Muscle of leg (tissue), 16 donors: ENCODE results near the gene DEFB115. TPM values are rescaled to one million over a fixed set of nuclear protein-coding genes. Genes with fewer than 3 reads are reported as not detected.
"Not testable (repeated sequence)": the region's sequence is repeated elsewhere in the genome, so short reads cannot be mapped to it uniquely, and the experiment has no call there.

Source experiments
- DNase-seq: peaks from one replicate; pipeline ENCODE4 v3.0.0; 2013
- H3K27ac ChIP-seq: one replicate; pipeline ENCODE4 v1.5.1; 2013; ENCODE audit warnings: mild to moderate bottlenecking, low read length, control low read depth
- H3K27me3 ChIP-seq: one replicate; pipeline ENCODE4 v1.6.1; 2013; ENCODE audit warnings: low read length; ENCODE audit not compliant: control insufficient read depth, insufficient read depth
- H3K36me3 ChIP-seq: one replicate; pipeline ENCODE4 v1.6.1; 2013; ENCODE audit warnings: low read length; ENCODE audit not compliant: control insufficient read depth, insufficient read depth
- H3K4me1 ChIP-seq: one replicate; pipeline ENCODE4 v1.6.1; 2013; ENCODE audit warnings: low read length; ENCODE audit not compliant: control insufficient read depth, insufficient read depth
- H3K4me3 ChIP-seq: one replicate; pipeline ENCODE4 v1.5.1; 2013; ENCODE audit warnings: low read length, control low read depth
- H3K9me3 ChIP-seq: replicated peaks from 2 replicates; pipeline ENCODE4 v1.6.1; 2013; ENCODE audit warnings: low read depth, low read length; ENCODE audit not compliant: control insufficient read depth
- WGBS: methylation state at CpG from one replicate; pipeline ENCODE4 v1.1.5; 2013; ENCODE audit warnings: missing lambda C conversion rate; ENCODE audit not compliant: insufficient coverage; 5-methylcytosine and 5-hydroxymethylcytosine counted together
- long read RNA-seq, 11 donors: transcript quantifications; one replicate each; lab custom pipeline, GENCODE V29; 2026
- polyA plus RNA-seq, 8 donors: library from polyadenylated mRNA; unstranded; fragments of 120-200 nt; gene quantifications; one replicate each; pipeline versions ENCODE4 v1.2.1 to v1.2.3, GENCODE V29; 2013; ENCODE audit warnings: inconsistent platforms in 1 of 8, low replicate concordance in 1 of 8; ENCODE audit not compliant: insufficient read length in 8 of 8, insufficient read depth in 1 of 8
- total RNA-seq: library from RNA; stranded (reverse); fragments of 120-200 nt; gene quantifications from one replicate; pipeline ENCODE4 v1.2.4, GENCODE V29; 2013

DEFB115 gene, protein sequence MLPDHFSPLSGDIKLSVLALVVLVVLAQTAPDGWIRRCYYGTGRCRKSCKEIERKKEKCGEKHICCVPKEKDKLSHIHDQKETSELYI
- total RNA-seq (not detected), polyA plus RNA-seq (not detected)
- long read RNA-seq, donor 1, result 0 reads
- long read RNA-seq, donor 2, result 0 reads
- long read RNA-seq, donor 3, result 0 reads
- long read RNA-seq, donor 4, result 0 reads
- long read RNA-seq, donor 5, result 0 reads
- long read RNA-seq, donor 6, result 0 reads
- long read RNA-seq, donor 7, result 0 reads
- long read RNA-seq, donor 8, result 0 reads
- long read RNA-seq, donor 9, result 0 reads
- long read RNA-seq, donor 10, result 0 reads
- long read RNA-seq, donor 11, result 0 reads

DNA sequence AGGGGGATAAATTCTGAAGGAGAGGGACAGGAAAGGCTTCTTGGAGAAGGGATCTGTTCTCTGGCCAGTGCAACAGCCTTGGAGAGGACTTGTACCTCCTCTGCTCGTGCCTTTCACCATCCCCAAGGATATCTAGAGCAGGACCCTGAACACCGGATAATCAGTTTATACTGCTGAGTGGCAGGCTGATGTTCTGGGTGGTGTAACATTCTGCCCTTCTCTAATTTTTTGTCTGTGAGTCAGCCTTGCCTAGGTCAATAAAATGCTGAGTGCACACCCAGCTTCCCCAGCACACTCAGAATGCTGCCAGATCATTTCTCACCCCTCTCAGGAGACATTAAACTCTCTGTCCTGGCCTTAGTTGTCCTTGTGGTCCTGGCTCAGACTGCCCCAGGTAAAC is at the start of gene DEFB115:
Gene DEFB115 (plus strand): TSS at position 301 of the 400 bp plus-strand sequence. CDS start 0 bp downstream, at position 301.
- Histone ChIP-seq H3K4me3 (no peak within 1 kb of the TSS), H3K36me3 (no peaks in the 10 kb centered on the region), H3K27me3 (no peaks in the 10 kb centered on the region), H3K4me1 (no peaks in the 10 kb centered on the region), H3K9me3 (peaks cover 41% of the 10 kb centered on the region), H3K27ac (no peak within 1 kb of the TSS)
- no peak for DNase-seq
- WGBS, result no CpG with 5 or more reads among the region's 2 CpGs

DNA sequence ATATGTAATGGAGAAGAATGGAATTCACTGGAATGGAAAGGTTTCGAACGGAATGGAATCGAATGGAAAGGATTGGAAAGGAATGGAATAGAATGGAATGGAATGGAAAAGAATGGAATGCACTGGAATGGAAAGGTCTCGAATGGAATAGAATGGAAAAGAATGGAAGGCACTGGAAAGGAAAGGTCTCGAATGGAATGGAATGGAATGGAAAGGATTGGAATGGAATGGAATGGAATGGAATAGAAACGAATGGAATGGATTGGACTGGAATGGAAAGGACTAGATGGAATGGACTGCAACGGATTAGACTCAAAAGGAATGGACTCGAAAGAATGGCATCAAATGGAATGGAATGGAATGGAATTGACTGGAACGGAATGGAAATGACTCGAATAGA is 20.5 kb upstream of the DEFB115 start:
- peaks cover 70% of the 10 kb centered on the region for H3K9me3 ChIP-seq

DNA sequence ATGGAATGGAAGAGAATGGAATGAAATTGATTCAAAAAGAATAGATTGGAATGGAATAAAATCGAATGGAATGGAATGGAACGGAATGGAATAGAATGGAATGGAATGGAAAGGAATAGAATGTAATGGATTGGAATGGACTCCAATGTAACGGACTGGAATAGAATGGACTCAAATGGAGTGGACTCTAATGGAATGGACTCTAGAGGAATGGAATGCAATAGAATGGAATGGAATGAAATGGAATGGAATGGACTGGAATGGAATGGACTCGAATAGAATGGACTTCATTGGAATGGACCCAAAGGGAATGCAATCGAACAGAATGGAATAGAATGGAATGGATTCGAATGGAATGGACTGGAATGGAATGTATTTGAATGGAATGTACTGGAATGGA is 19.7 kb upstream of the DEFB115 start:
- WGBS, result 66% methylated on average over 6 of the region's 6 CpGs

More for the DNA sequence above, 20.5 kb upstream of the DEFB115 start:
- WGBS, result 71% methylated on average over 10 of the region's 10 CpGs
- H3K36me3 ChIP-seq, result no peaks in the 10 kb centered on the region
- H3K4me3 ChIP-seq, result no peak overlapping the region
- H3K4me1 ChIP-seq, result no peaks in the 10 kb centered on the region
- no peak overlapping the region for H3K27ac ChIP-seq
- DNase-seq, result no peak
- no peaks in the 10 kb centered on the region for H3K27me3 ChIP-seq

DNA sequence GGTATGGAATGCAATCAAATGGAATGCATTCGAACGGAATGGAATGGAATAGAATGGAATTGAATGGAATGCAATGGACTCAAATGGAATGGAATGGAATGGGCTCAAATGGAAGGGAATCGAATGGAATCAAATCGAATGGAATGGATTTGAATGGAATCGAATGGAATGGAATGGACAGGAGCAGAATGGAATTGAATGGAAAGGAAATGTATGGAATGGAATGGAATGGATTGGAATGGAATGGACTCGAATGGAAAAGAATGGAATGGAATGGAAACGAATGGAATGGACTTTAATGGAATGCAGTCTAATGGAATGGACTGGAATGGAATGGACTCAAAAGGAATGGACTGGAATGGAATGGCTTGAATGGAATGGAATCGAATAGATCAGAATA is 18.3 kb upstream of the DEFB115 start:
- WGBS, result 64% methylated on average over 8 of the region's 8 CpGs
- Histone ChIP-seq H3K4me1 (no peaks in the 10 kb centered on the region), H3K9me3 (peaks cover 68% of the 10 kb centered on the region)

More for the DNA sequence above, 19.7 kb upstream of the DEFB115 start:
- Histone ChIP-seq H3K4me3 (no peak overlapping the region), H3K36me3 (no peaks in the 10 kb centered on the region), H3K27ac (no peak overlapping the region), H3K27me3 (no peaks in the 10 kb centered on the region), H3K4me1 (no peaks in the 10 kb centered on the region), H3K9me3 (peaks cover 70% of the 10 kb centered on the region)
- DNase-seq, result no peak

DNA sequence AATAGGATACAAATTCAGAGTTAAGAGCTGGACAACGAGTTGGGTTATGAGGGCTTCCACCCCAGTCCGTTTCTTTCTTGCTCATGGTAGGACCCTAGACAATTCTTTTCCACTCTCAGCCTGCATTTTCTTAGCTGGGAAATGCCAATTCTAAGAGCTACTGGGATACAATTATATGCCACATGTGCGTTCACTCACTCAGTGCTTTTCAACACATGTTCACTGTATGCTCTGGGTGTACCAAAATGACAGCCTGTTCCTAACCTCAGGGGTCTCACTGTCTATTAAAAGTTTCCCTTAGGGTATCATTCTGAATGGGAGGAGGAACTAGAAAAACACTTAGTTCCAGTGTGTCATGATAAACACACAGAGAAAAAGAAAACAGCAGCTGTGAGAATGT is 505 bp upstream of the DEFB115 start:
- H3K4me3 ChIP-seq, result no peak overlapping the region
- peaks cover 40% of the 10 kb centered on the region for H3K9me3 ChIP-seq
- no peaks in the 10 kb centered on the region for H3K4me1 ChIP-seq
- no peaks in the 10 kb centered on the region for H3K27me3 ChIP-seq
- no peak for DNase-seq
- WGBS, result 40% methylated on average over 1 of the region's 3 CpGs
- no peak overlapping the region for H3K27ac ChIP-seq
- H3K36me3 ChIP-seq, result no peaks in the 10 kb centered on the region

More for the DNA sequence above, 18.3 kb upstream of the DEFB115 start:
- no peak for DNase-seq
- Histone ChIP-seq H3K27me3 (no peaks in the 10 kb centered on the region), H3K4me3 (no peak overlapping the region), H3K36me3 (no peaks in the 10 kb centered on the region), H3K27ac (no peak overlapping the region)

DNA sequence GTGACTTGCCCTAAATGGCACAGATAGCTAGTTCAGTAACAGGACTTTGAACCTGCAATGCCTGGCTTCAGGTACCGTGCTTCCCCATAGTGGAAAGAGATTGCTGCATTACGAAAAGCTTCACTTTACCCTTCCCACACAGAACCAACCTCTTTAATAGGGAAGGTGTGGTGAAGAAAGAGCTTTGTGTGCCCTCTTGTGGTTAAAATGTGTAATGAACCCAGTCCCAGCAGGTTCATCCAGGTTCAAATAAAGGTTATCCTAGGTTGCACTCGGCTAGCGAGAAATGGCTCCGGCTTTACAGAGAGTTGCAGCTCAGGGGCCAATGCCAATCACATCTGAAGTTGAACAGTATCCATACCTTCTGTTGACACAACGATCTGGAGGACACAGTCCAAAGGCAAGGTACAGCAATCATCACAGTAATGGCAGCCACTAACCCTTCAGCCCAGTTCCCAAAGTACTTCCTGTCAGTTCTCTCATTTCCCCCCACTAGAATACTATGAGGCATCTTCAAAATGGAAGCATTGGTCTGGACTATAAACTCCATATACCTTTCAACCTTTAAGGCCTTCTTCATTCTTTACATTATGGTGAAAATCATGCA is 3.0 kb downstream of the DEFB115 start:
- no peaks in the 10 kb centered on the region for H3K36me3 ChIP-seq
- H3K27me3 ChIP-seq, result no peaks in the 10 kb centered on the region
- H3K9me3 ChIP-seq, result peaks cover 38% of the 10 kb centered on the region
- no peak overlapping the region for H3K27ac ChIP-seq
- H3K4me1 ChIP-seq, result no peaks in the 10 kb centered on the region
- DNase-seq, result no peak
- H3K4me3 ChIP-seq, result no peak overlapping the region
- WGBS, result 75% methylated on average over 4 of the region's 6 CpGs

DNA sequence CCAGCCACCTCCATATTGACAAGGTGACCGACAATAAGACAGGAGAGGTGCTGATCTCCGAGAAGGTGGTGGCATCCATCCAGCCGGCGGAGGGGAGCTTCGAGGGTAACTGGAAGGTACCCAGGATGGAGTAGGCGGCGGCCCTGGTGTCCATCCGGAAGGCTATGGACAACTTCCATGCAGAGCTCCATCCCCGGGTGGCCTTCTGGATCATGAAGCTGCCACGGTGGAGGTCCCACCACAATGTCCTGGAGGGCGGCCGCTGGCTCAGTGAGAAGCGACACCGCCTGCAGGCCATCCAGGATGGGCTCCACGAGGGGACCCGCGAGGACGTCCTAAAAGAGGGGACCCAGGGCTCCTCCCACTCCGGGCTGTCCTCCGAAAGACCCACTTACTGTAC is 17.0 kb downstream of the DEFB115 start:
- H3K9me3 ChIP-seq, result peaks cover 43% of the 10 kb centered on the region
- WGBS, result 75% methylated on average over 18 of the region's 20 CpGs

DNA sequence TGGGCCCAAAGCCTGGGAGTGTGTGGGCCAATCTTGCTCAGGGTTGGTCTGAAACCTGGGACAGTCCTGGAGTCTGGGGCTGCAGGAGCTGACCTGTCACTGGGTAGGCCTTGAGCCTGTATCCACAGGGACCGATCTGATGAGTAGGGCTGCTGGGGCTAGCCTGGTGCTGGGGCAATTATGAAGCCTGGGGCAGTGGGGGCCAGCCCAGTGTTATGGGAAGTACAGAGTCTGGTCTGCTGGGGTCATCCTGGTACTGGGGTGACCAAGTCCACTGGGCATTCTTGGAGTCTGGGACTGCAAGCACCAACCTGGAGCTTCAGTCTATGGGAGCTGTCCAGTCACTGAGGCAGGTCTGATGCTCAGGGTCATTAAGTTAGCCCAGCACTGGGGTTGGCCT is 20.7 kb downstream of the DEFB115 start:
- H3K27me3 ChIP-seq, result no peaks in the 10 kb centered on the region
- no peak for DNase-seq
- H3K4me3 ChIP-seq, result no peak overlapping the region
- no peaks in the 10 kb centered on the region for H3K4me1 ChIP-seq
- 75% methylated on average over 1 of the region's 1 CpG for WGBS
- no peaks in the 10 kb centered on the region for H3K36me3 ChIP-seq
- peaks cover 22% of the 10 kb centered on the region for H3K9me3 ChIP-seq
- no peak overlapping the region for H3K27ac ChIP-seq

More for the DNA sequence above, 17.0 kb downstream of the DEFB115 start:
- H3K4me3 ChIP-seq, result no peak overlapping the region
- no peaks in the 10 kb centered on the region for H3K36me3 ChIP-seq
- H3K27me3 ChIP-seq, result no peaks in the 10 kb centered on the region
- DNase-seq, result no peak
- no peak overlapping the region for H3K27ac ChIP-seq
- H3K4me1 ChIP-seq, result no peaks in the 10 kb centered on the region

DNA sequence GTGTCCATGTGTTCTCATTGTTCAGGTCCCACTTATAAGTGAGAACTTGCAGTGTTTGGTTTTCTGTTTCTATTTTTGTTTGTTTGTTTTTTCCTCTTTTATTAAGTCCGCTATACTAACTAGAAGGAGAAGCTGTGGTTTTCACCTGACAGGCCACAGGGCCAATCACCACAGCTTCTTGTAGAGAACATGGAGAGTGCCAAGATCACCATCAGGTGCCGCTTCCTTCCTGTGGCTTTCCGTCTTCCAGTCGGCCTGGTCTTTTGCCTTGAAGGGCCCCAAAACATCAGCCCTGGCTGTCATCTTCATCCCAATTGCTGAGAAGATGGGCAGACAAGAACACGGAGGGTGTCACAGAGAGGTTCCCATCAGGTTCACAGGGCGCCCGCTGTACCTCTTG is 27.5 kb downstream of the DEFB115 start:
- not testable (repeated sequence) for H3K27ac ChIP-seq, H3K36me3 ChIP-seq, H3K4me1 ChIP-seq, H3K4me3 ChIP-seq, H3K27me3 ChIP-seq, DNase-seq
- H3K9me3 ChIP-seq, result peaks cover 14% of the 10 kb centered on the region
- WGBS, result 82% methylated on average over 6 of the region's 7 CpGs

DNA sequence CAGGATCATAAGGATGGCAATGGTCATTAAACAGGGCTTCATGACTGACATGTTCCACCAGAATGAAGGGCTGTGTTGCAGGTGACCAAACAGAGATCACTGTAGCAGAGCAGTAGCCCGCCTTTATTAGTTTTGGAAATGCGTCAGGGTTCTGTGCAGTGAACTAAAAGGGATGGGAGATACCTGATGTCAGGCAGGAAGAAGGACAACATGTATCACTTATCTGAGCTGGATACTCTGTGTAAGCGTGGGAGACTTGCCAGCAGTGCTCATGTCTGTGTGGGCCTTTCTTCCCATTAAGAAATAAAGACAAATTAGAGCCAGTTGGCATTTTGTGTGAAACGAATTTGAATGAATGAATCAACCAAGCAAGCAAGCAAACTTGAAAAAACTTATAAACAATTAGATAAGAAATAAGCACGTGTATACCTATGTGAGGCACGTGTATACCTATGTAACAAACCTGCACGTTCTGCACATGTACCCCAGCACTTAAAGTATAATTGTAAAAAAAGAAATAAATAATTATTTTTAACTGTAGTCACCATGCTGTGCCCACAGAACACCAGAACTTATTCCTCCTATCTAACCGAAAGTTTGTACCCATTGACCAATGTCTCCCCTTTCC is 51.2 kb downstream of the DEFB115 start, which contains the start of gene DEFB116:
Gene DEFB116 (minus strand): TSS at position 51 of the 628 bp plus-strand sequence. CDS start 0 bp downstream, at position 51.
- Histone ChIP-seq H3K4me1 (no peaks in the 10 kb centered on the region), H3K4me3 (no peak within 1 kb of the TSS), H3K27ac (no peak within 1 kb of the TSS), H3K36me3 (no peaks in the 10 kb centered on the region), H3K9me3 (peaks cover 22% of the 10 kb centered on the region), H3K27me3 (no peaks in the 10 kb centered on the region)
- 62% methylated on average over 3 of the region's 8 CpGs for WGBS
- DNase-seq, result no peak
